CD14-positive monocyte (primary cell): Measurements from ENCODE around the gene PDGFA. TPM values are rescaled to one million over a fixed set of nuclear protein-coding genes. Genes with fewer than 3 reads are reported as not detected.

Experiments used
- DNase-seq, 3 donors: peaks; one replicate each; pipeline ENCODE4 v3.0.0-alpha.2; 2011 to 2022
- H2AFZ ChIP-seq: 2 replicates; pipeline ENCODE4 v1.6.0; 2012; ENCODE audit warnings: mild to moderate bottlenecking, low read depth, low read length, inconsistent platforms; ENCODE audit not compliant: insufficient read depth, poor library complexity, severe bottlenecking
- H3K27ac ChIP-seq, 2 donors: 1 replicate in 1 of 2; 2 replicates in 1 of 2; pipeline ENCODE4 v1.5.1; 2012 to 2013; ENCODE audit warnings: low read length in 2 of 2, control low read depth in 1 of 2, inconsistent platforms in 1 of 2, low read depth in 1 of 2, mild to moderate bottlenecking in 1 of 2
- H3K27me3 ChIP-seq, 2 donors: one replicate each; pipeline versions ENCODE4 v1.6.0 to v1.6.1; 2011 to 2013; ENCODE audit warnings: low read length in 2 of 2; ENCODE audit not compliant: control insufficient read depth in 2 of 2, insufficient read depth in 2 of 2
- H3K36me3 ChIP-seq, 2 donors: replicated peaks in 1 of 2; 1 replicate in 1 of 2; 2 replicates in 1 of 2; pipeline versions ENCODE4 v1.5.1 to v1.6.1; 2012 to 2013; ENCODE audit warnings: low read length in 2 of 2, control low read depth in 1 of 2, inconsistent platforms in 1 of 2, mild to moderate bottlenecking in 1 of 2; ENCODE audit not compliant: insufficient read depth in 2 of 2, control insufficient read depth in 1 of 2
- H3K4me1 ChIP-seq, 2 donors: 1 replicate in 1 of 2; 2 replicates in 1 of 2; pipeline versions ENCODE4 v1.5.1 to v1.6.1; 2012 to 2013; ENCODE audit warnings: low read length in 2 of 2, control low read depth in 1 of 2, inconsistent platforms in 1 of 2, mild to moderate bottlenecking in 1 of 2, moderate library complexity in 1 of 2; ENCODE audit not compliant: insufficient read depth in 2 of 2, control insufficient read depth in 1 of 2
- H3K4me2 ChIP-seq: replicated peaks from 2 replicates; pipeline ENCODE3; 2012; ENCODE audit warnings: low read length, moderate library complexity, mild to moderate bottlenecking; ENCODE audit not compliant: poor library complexity, severe bottlenecking; ENCODE audit errors: extremely low read depth
- H3K4me3 ChIP-seq, 3 experiments: fragments of 200-600 bp in 1 of 3; sonication (generic) in 1 of 3; replicated peaks in 1 of 3; 1 replicate in 2 of 3; 2 replicates in 1 of 3; pipeline ENCODE4 v1.5.1; 2011 to 2013; ENCODE audit warnings: low read length in 3 of 3, mild to moderate bottlenecking in 3 of 3, control low read depth in 2 of 3, low read depth in 2 of 3, inconsistent platforms in 1 of 3, moderate library complexity in 1 of 3
- H3K79me2 ChIP-seq: 2 replicates; pipeline ENCODE4 v1.6.0; 2012; ENCODE audit warnings: mild to moderate bottlenecking, control low read depth, inconsistent platforms, low read length, moderate library complexity; ENCODE audit not compliant: insufficient read depth
- H3K9ac ChIP-seq: 2 replicates; pipeline ENCODE4 v1.6.0; 2017; ENCODE audit warnings: low read length, mild to moderate bottlenecking; ENCODE audit not compliant: insufficient read depth, poor library complexity, severe bottlenecking
- H3K9me3 ChIP-seq, 2 donors: replicated peaks in 1 of 2; 1 replicate in 1 of 2; 2 replicates in 1 of 2; pipeline versions ENCODE4 v1.5.1 to v1.6.1; 2012 to 2013; ENCODE audit warnings: low read length in 2 of 2, control low read depth in 1 of 2; ENCODE audit not compliant: control insufficient read depth in 1 of 2, insufficient read depth in 1 of 2
- H4K20me1 ChIP-seq: 2 replicates; pipeline ENCODE4 v1.6.0; 2012; ENCODE audit warnings: mild to moderate bottlenecking, low read length, control low read depth, moderate library complexity; ENCODE audit not compliant: insufficient read depth
- H3K27ac Mint-ChIP-seq, 7 donors: one replicate each; pipeline ENCODE4 v1.8.0; 2020; ENCODE audit warnings: mild to moderate bottlenecking in 7 of 7, mixed read lengths in 7 of 7, moderate library complexity in 6 of 7, inconsistent platforms in 2 of 7
- H3K27me3 Mint-ChIP-seq, 3 donors: one replicate each; pipeline ENCODE4 v1.8.0; 2021 to 2022; ENCODE audit warnings: low read depth in 3 of 3, mild to moderate bottlenecking in 3 of 3, mixed read lengths in 3 of 3, moderate library complexity in 3 of 3, inconsistent platforms in 1 of 3
- H3K36me3 Mint-ChIP-seq, 2 donors: one replicate each; pipeline ENCODE4 v1.8.0; 2020; ENCODE audit warnings: mixed read lengths in 2 of 2, inconsistent platforms in 1 of 2, mild to moderate bottlenecking in 1 of 2
- H3K4me1 Mint-ChIP-seq: one replicate; pipeline ENCODE4 v1.8.0; 2020; ENCODE audit warnings: mild to moderate bottlenecking, mixed read lengths
- H3K4me3 Mint-ChIP-seq, 2 donors: one replicate each; pipeline ENCODE4 v1.8.0; 2020; ENCODE audit warnings: mild to moderate bottlenecking in 2 of 2, mixed read lengths in 2 of 2, moderate library complexity in 1 of 2
- H3K9me3 Mint-ChIP-seq, 7 donors: one replicate each; pipeline ENCODE4 v1.8.0; 2020 to 2022; ENCODE audit warnings: mixed read lengths in 7 of 7, mild to moderate bottlenecking in 6 of 7, moderate library complexity in 6 of 7, inconsistent platforms in 2 of 7
- CTCF ChIP-seq: fragments of 200-600 bp; IDR thresholded peaks from one replicate; pipeline ENCODE4 v1.8.0; 2022; ENCODE audit warnings: antibody characterized with exemption, mild to moderate bottlenecking
- WGBS: methylation state at CpG from one replicate; pipeline ENCODE4 v1.1.5; 2013; ENCODE audit warnings: missing lambda C conversion rate; ENCODE audit not compliant: insufficient coverage; 5-methylcytosine and 5-hydroxymethylcytosine counted together
- intact Hi-C, 2 donors: fragments of 100-400 bp; cut with micrococcal nuclease; formaldehyde crosslinking; loops; one replicate each; pipeline versions ENCODE4 v1.15.0 to v1.15.1; 2023
- polyA plus RNA-seq, 3 donors: library from polyadenylated mRNA; depleted of rRNA in 1 of 3; unstranded in 2 of 3; stranded (reverse) in 1 of 3; fragments of 300-500 nt in 2 of 3; fragments of >200 nt in 1 of 3; fragmentation: Illumina TruSeq in 2 of 3; gene quantifications; 1 replicate in 2 of 3; 2 replicates in 1 of 3; pipeline ENCODE4 v1.2.3, GENCODE V29; 2012 to 2021

PDGFA gene
- polyA plus RNA-seq, 3 donors: 0.29 TPM; not detected in 2

- no peak for TF ChIP-seq CTCF
- H4K20me1 ChIP-seq: no peaks in the 10 kb centered on the region
- no peaks in the 10 kb centered on the region for H3K4me1 ChIP-seq
- Mint-ChIP-seq H3K4me3 (no peak overlapping the region), H3K4me1 (no peaks in the 10 kb centered on the region), H3K27me3 (peaks cover 1 to 6% (median 3%) of the 10 kb centered on the region in 3 donors), H3K27ac (no peak overlapping the region), H3K36me3 (no peaks in the 10 kb centered on the region), H3K9me3 (peaks cover 0 to 8% (median 3%) of the 10 kb centered on the region in 7 donors)
- whole genome bisulfite sequencing: 64% methylated on average over 16 of the region's 21 CpGs
- no peaks in the 10 kb centered on the region for H3K79me2 ChIP-seq
- no peaks in the 10 kb centered on the region for H3K36me3 ChIP-seq
- H3K4me2 ChIP-seq: no peak overlapping the region
- H2AFZ ChIP-seq: no peak overlapping the region
- no peak overlapping the region for H3K4me3 ChIP-seq
- no peak overlapping the region for H3K27ac ChIP-seq
- intact Hi-C loops: no loop called here
- no peak overlapping the region for H3K9ac ChIP-seq
- DNase-seq: no peak
- no peaks in the 10 kb centered on the region for H3K9me3 ChIP-seq
- no peaks in the 10 kb centered on the region for H3K27me3 ChIP-seq
Measured at GRCh38 chr7:559396-559705, 39.7 kb upstream of the PDGFA start.

GRCh38 chr7:557558-557881 is 37.9 kb upstream of the PDGFA start:
- DNase-seq: no peak
- Histone ChIP-seq H3K4me2 (no peak overlapping the region), H3K9ac (no peak overlapping the region), H3K27ac (no peak overlapping the region), H3K4me1 (no peaks in the 10 kb centered on the region), H2AFZ (no peak overlapping the region), H3K4me3 (no peak overlapping the region), H4K20me1 (no peaks in the 10 kb centered on the region), H3K9me3 (no peaks in the 10 kb centered on the region), H3K27me3 (no peaks in the 10 kb centered on the region), H3K36me3 (no peaks in the 10 kb centered on the region), H3K79me2 (no peaks in the 10 kb centered on the region)
- peaks cover 3% of the 10 kb centered on the region in 3 donors for H3K27me3 Mint-ChIP-seq
- TF ChIP-seq CTCF: no peak
- H3K4me1 Mint-ChIP-seq: no peaks in the 10 kb centered on the region
- H3K4me3 Mint-ChIP-seq: no peak overlapping the region
- no peaks in the 10 kb centered on the region for H3K36me3 Mint-ChIP-seq
- no peak overlapping the region for H3K27ac Mint-ChIP-seq
- intact Hi-C loops: no loop called here
- peaks cover 0 to 8% (median 3%) of the 10 kb centered on the region in 7 donors for H3K9me3 Mint-ChIP-seq
- WGBS: 97% methylated on average over 6 of the region's 12 CpGs
